ENCODE data around the gene TRIP12. TPM values are rescaled to one million over a fixed set of nuclear protein-coding genes. Genes with fewer than 3 reads are reported as not detected.
"Not testable (repeated sequence)": the region's sequence is repeated elsewhere in the genome, so short reads cannot be mapped to it uniquely, and the experiment has no call there.

TRIP12 gene
- polyA plus RNA-seq, 4 donors = 16.8 to 93.9 (median 25.8) TPM

DNA sequence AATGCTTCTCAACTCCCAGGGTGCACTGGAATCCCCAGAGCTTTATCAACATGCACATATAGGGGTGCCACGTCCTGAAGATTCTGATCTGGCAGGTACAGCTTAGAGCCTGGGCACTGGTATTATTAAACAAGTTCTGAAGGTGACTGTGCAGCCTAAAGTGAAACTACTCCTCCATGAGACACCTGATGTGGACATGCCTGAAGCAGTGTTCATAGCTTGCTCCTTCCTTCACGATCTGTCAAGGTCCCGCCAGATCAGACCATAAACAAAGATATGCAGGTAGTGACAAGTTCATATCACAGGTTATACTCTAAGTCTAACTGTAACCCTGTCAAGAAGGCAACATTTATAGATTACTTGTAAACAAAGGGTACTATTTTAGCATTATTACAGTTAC is 142.2 kb downstream of the TRIP12 start:
- 72 to 87% (median 74%) methylated on average over 3 of the region's 3 CpGs for WGBS, 3 donors
- H3K27me3 ChIP-seq (ENCODE audit: control insufficient read depth in 3 of 3, insufficient read depth in 3 of 3, low read length in 3 of 3) = no peaks in the 10 kb centered on the region
- H3K9me3 ChIP-seq (ENCODE audit: control insufficient read depth in 2 of 2, insufficient read depth in 1 of 2, low read depth in 1 of 2, low read length in 1 of 2) = no peaks in the 10 kb centered on the region
- no peaks in the 10 kb centered on the region for H3K4me1 ChIP-seq (ENCODE audit: control insufficient read depth in 3 of 3, insufficient read depth in 2 of 3, low read depth in 1 of 3, low read length in 2 of 3)
- no peak overlapping the region for H3K27ac ChIP-seq (ENCODE audit: low read depth in 1 of 3, low read length in 2 of 3)
- DNase-seq = peak in 1 of 2 donors; percentile 5
- no peak overlapping the region for H3K4me3 ChIP-seq (ENCODE audit: low read depth in 1 of 3, low read length in 3 of 3)
- no peak for FAIRE-seq
- H3K36me3 ChIP-seq (ENCODE audit: control insufficient read depth in 3 of 3, insufficient read depth in 2 of 3, low read depth in 1 of 3, low read length in 3 of 3) = peaks cover 7 to 26% (median 18%) of the 10 kb centered on the region in 3 donors

DNA sequence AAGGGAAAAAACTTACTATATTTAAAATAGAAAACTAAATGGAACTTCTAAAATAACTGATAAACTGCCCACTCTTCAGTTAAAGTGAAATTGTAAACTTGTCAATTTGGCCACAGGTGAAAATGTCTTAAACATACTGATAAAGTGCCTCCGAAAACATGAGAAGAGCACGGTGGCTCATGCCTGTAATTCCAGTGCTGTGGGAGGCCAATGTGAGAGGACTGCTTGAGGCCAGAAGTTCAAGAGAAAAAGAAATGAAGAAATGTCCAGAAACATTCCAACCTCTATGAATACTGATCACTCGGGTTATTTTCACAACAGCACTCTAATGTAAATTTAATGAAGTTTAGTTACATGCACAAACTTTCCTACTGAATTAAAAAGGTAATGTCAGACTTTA is 144.1 kb downstream of the TRIP12 start:
- peaks cover 7 to 33% (median 29%) of the 10 kb centered on the region in 3 donors for H3K36me3 ChIP-seq (ENCODE audit: control insufficient read depth in 3 of 3, insufficient read depth in 2 of 3, low read depth in 1 of 3, low read length in 3 of 3)

GRCh38 chr2:229775614-229776313 is 146.0 kb downstream of the TRIP12 start:
- DNase-seq (peak in 1 of 2 donors; percentile 17), FAIRE-seq (no peak)
- H3K4me1 ChIP-seq (ENCODE audit: control insufficient read depth in 3 of 3, insufficient read depth in 2 of 3, low read depth in 1 of 3, low read length in 2 of 3) = no peaks in the 10 kb centered on the region
- H3K36me3 ChIP-seq (ENCODE audit: control insufficient read depth in 3 of 3, insufficient read depth in 2 of 3, low read depth in 1 of 3, low read length in 3 of 3) = peaks cover 10 to 33% (median 32%) of the 10 kb centered on the region in 3 donors
- WGBS, 3 donors = 83 to 95% (median 93%) methylated on average over 3 of the region's 3 CpGs
- no peaks in the 10 kb centered on the region for H3K27me3 ChIP-seq (ENCODE audit: control insufficient read depth in 3 of 3, insufficient read depth in 3 of 3, low read length in 3 of 3)
- no peaks in the 10 kb centered on the region for H3K9me3 ChIP-seq (ENCODE audit: control insufficient read depth in 2 of 2, insufficient read depth in 1 of 2, low read depth in 1 of 2, low read length in 1 of 2)
- H3K27ac ChIP-seq (ENCODE audit: low read depth in 1 of 3, low read length in 2 of 3) = no peak overlapping the region
- no peak overlapping the region for H3K4me3 ChIP-seq (ENCODE audit: low read depth in 1 of 3, low read length in 3 of 3)

More for the DNA sequence above, 144.1 kb downstream of the TRIP12 start:
- no peak for FAIRE-seq
- Histone ChIP-seq H3K27ac (ENCODE audit: low read depth in 1 of 3, low read length in 2 of 3) (no peak overlapping the region), H3K4me1 (ENCODE audit: control insufficient read depth in 3 of 3, insufficient read depth in 2 of 3, low read depth in 1 of 3, low read length in 2 of 3) (no peaks in the 10 kb centered on the region), H3K4me3 (ENCODE audit: low read depth in 1 of 3, low read length in 3 of 3) (no peak overlapping the region), H3K9me3 (ENCODE audit: control insufficient read depth in 2 of 2, insufficient read depth in 1 of 2, low read depth in 1 of 2, low read length in 1 of 2) (no peaks in the 10 kb centered on the region), H3K27me3 (ENCODE audit: control insufficient read depth in 3 of 3, insufficient read depth in 3 of 3, low read length in 3 of 3) (no peaks in the 10 kb centered on the region)
- DNase-seq = no peak
- WGBS, 3 donors = 91 to 97% (median 94%) methylated on average over 3 of the region's 3 CpGs

GRCh38 chr2:229774237-229774636 is 147.6 kb downstream of the TRIP12 start:
- no peaks in the 10 kb centered on the region for H3K4me1 ChIP-seq (ENCODE audit: control insufficient read depth in 3 of 3, insufficient read depth in 2 of 3, low read depth in 1 of 3, low read length in 2 of 3)
- H3K27ac ChIP-seq (ENCODE audit: low read depth in 1 of 3, low read length in 2 of 3) = no peak overlapping the region
- WGBS, 3 donors = 95 to 100% (median 97%) methylated on average over 1 of the region's 1 CpG
- DNase-seq (no peak), FAIRE-seq (no peak)
- no peaks in the 10 kb centered on the region for H3K9me3 ChIP-seq (ENCODE audit: control insufficient read depth in 2 of 2, insufficient read depth in 1 of 2, low read depth in 1 of 2, low read length in 1 of 2)
- no peaks in the 10 kb centered on the region for H3K27me3 ChIP-seq (ENCODE audit: control insufficient read depth in 3 of 3, insufficient read depth in 3 of 3, low read length in 3 of 3)
- no peak overlapping the region for H3K4me3 ChIP-seq (ENCODE audit: low read depth in 1 of 3, low read length in 3 of 3)
- peaks cover 10 to 31% (median 30%) of the 10 kb centered on the region in 3 donors for H3K36me3 ChIP-seq (ENCODE audit: control insufficient read depth in 3 of 3, insufficient read depth in 2 of 3, low read depth in 1 of 3, low read length in 3 of 3)

DNA sequence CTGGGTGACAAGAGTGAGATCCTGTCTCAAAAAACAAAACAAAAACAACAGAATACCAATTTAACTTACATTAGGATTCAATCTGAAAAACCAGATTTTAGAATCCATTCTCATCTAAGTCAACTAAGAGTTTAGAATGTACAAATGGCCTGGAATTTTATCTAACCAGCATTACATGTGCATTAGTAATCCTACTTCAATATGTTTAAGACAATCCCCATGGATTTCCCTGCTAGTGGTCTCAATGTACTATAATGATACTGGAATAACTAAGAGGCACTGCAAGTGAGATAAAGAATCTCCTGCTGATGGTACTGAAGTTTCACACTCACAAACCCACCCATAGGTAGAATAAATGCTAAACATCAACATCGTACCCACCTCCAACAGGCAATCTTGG is 153.6 kb downstream of the TRIP12 start:
- no peaks in the 10 kb centered on the region for H3K9me3 ChIP-seq (ENCODE audit: control insufficient read depth in 2 of 2, insufficient read depth in 1 of 2, low read depth in 1 of 2, low read length in 1 of 2)
- FAIRE-seq (no peak), DNase-seq (no peak)
- no peaks in the 10 kb centered on the region for H3K4me1 ChIP-seq (ENCODE audit: control insufficient read depth in 3 of 3, insufficient read depth in 2 of 3, low read depth in 1 of 3, low read length in 2 of 3)
- peaks cover 17 to 29% (median 22%) of the 10 kb centered on the region in 3 donors for H3K36me3 ChIP-seq (ENCODE audit: control insufficient read depth in 3 of 3, insufficient read depth in 2 of 3, low read depth in 1 of 3, low read length in 3 of 3)
- H3K4me3 ChIP-seq (ENCODE audit: low read depth in 1 of 3, low read length in 3 of 3) = no peak overlapping the region
- no peaks in the 10 kb centered on the region for H3K27me3 ChIP-seq (ENCODE audit: control insufficient read depth in 3 of 3, insufficient read depth in 3 of 3, low read length in 3 of 3)
- 96 to 100% (median 100%) methylated on average over 1 of the region's 1 CpG for WGBS, 3 donors
- H3K27ac ChIP-seq (ENCODE audit: low read depth in 1 of 3, low read length in 2 of 3) = no peak overlapping the region

DNA sequence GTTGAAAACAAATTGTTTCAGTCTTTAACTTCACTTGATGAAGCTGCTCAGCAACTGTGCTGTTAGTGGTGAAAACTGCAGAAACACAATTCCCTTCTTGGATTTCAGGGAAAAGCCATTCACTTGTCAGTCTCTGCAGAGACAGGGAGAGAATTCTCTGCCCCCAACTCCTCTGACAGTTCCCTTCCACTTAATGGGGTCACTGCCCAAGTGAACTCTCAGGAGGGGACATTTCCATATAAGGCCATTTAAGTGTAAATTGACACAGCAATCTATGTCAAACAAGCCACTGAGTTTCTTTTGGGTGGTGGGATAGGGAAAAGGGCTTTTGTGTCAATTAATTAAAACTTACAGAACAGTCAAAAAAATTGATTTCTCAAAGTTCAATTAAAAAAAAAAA is 156.1 kb downstream of the TRIP12 start:
- H3K4me3 ChIP-seq (ENCODE audit: low read depth in 1 of 3, low read length in 3 of 3) = no peak overlapping the region
- H3K9me3 ChIP-seq (ENCODE audit: control insufficient read depth in 2 of 2, insufficient read depth in 1 of 2, low read depth in 1 of 2, low read length in 1 of 2) = no peaks in the 10 kb centered on the region
- no peak overlapping the region for H3K27ac ChIP-seq (ENCODE audit: low read depth in 1 of 3, low read length in 2 of 3)
- peaks cover 10 to 24% (median 14%) of the 10 kb centered on the region in 3 donors for H3K36me3 ChIP-seq (ENCODE audit: control insufficient read depth in 3 of 3, insufficient read depth in 2 of 3, low read depth in 1 of 3, low read length in 3 of 3)
- no peaks in the 10 kb centered on the region for H3K27me3 ChIP-seq (ENCODE audit: control insufficient read depth in 3 of 3, insufficient read depth in 3 of 3, low read length in 3 of 3)
- DNase-seq (no peak), FAIRE-seq (no peak)
- no peaks in the 10 kb centered on the region for H3K4me1 ChIP-seq (ENCODE audit: control insufficient read depth in 3 of 3, insufficient read depth in 2 of 3, low read depth in 1 of 3, low read length in 2 of 3)

DNA sequence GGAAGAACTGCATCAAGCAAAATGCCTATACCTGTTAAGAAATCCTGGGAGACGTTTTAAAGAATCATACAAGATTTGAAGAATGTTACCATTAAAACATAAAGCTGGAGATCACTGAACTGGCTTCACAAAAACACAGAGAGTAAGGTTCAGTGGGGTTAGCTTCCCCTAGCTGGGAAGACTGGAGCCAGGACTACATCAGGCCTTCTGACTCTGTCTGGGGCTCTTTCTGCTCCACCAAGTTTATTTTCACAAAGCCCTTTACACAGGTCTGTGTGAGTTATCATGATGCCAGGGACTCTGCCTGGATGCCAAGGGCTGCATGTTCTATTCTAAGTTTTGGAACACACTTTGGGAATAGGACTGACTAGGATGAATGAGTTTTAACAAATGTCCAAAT is 160.1 kb downstream of the TRIP12 start:
- Histone ChIP-seq H3K36me3 (ENCODE audit: control insufficient read depth in 3 of 3, insufficient read depth in 2 of 3, low read depth in 1 of 3, low read length in 3 of 3) (peaks cover 0 to 10% (median 10%) of the 10 kb centered on the region in 3 donors), H3K27ac (ENCODE audit: low read depth in 1 of 3, low read length in 2 of 3) (no peak overlapping the region), H3K4me1 (ENCODE audit: control insufficient read depth in 3 of 3, insufficient read depth in 2 of 3, low read depth in 1 of 3, low read length in 2 of 3) (no peaks in the 10 kb centered on the region), H3K9me3 (ENCODE audit: control insufficient read depth in 2 of 2, insufficient read depth in 1 of 2, low read depth in 1 of 2, low read length in 1 of 2) (no peaks in the 10 kb centered on the region), H3K27me3 (ENCODE audit: control insufficient read depth in 3 of 3, insufficient read depth in 3 of 3, low read length in 3 of 3) (no peaks in the 10 kb centered on the region), H3K4me3 (ENCODE audit: low read depth in 1 of 3, low read length in 3 of 3) (no peak overlapping the region)
- 42 to 80% (median 45%) methylated on average over 1 of the region's 1 CpG for WGBS, 3 donors
- no peak for FAIRE-seq
- no peak for DNase-seq

DNA sequence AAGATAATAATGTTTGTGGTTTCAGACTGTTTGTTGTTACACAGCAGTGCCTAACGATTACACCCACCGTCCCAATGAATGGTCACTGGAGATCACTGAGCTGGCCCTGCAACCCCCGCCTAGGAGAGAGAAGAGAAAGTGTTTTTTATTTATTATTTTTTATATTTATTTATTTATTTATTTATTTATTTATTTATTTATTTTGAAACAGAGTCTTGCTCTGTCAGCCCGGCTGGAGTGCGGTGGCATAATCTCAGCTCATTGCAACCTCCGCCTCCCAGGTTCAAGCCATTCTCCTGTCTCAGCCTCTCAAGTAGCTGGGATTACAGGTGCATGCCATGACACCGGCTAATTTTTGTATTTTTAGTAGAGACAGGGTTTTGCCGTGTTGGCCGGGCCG is 164.3 kb downstream of the TRIP12 start:
- WGBS, 3 donors = 97 to 98% (median 98%) methylated on average over 10 of the region's 10 CpGs
- not testable (repeated sequence) for H3K9me3 ChIP-seq (ENCODE audit: control insufficient read depth in 2 of 2, insufficient read depth in 1 of 2, low read depth in 1 of 2, low read length in 1 of 2); DNase-seq; H3K27ac ChIP-seq (ENCODE audit: low read depth in 1 of 3, low read length in 2 of 3); H3K27me3 ChIP-seq (ENCODE audit: control insufficient read depth in 3 of 3, insufficient read depth in 3 of 3, low read length in 3 of 3); H3K36me3 ChIP-seq (ENCODE audit: control insufficient read depth in 3 of 3, insufficient read depth in 2 of 3, low read depth in 1 of 3, low read length in 3 of 3); H3K4me3 ChIP-seq (ENCODE audit: low read depth in 1 of 3, low read length in 3 of 3); H3K4me1 ChIP-seq (ENCODE audit: control insufficient read depth in 3 of 3, insufficient read depth in 2 of 3, low read depth in 1 of 3, low read length in 2 of 3); FAIRE-seq

All from small intestine (tissue), 7 donors.